DND-41 (cell line): ENCODE data around the gene EHMT1.
A peak's percentile ranks its signal among the peaks of the same experiment; 100 is the strongest.

Experiments used
- ATAC-seq: fragments of 200-7000 bp; cut with Tn5 transposase; 3 replicates; pipeline ENCODE4 v1.9.1; 2021; ENCODE audit warnings: low read depth; ENCODE audit not compliant: insufficient read depth
- DNase-seq: peaks from one replicate; pipeline ENCODE4 v3.0.0-alpha.2; 2020
- H2AFZ ChIP-seq: 2 replicates; pipeline ENCODE4 v1.6.0; 2012; ENCODE audit warnings: low read depth, low read length
- H3K27ac ChIP-seq: 2 replicates; pipeline ENCODE4 v1.5.1; 2012; ENCODE audit warnings: low read length, inconsistent platforms
- H3K27me3 ChIP-seq: fragments of 200-600 bp; sonication (generic); 2 replicates; pipeline ENCODE4 v1.6.0; 2012; ENCODE audit warnings: low read length, mild to moderate bottlenecking, inconsistent platforms; ENCODE audit not compliant: insufficient read depth, poor library complexity
- H3K36me3 ChIP-seq: 2 replicates; pipeline ENCODE4 v1.5.1; 2012; ENCODE audit warnings: low read length, inconsistent platforms; ENCODE audit not compliant: insufficient read depth
- H3K4me1 ChIP-seq: 2 replicates; pipeline ENCODE4 v1.5.1; 2012; ENCODE audit warnings: mild to moderate bottlenecking, low read length; ENCODE audit not compliant: insufficient read depth
- H3K4me2 ChIP-seq: 2 replicates; pipeline ENCODE4 v1.6.0; 2012; ENCODE audit warnings: mild to moderate bottlenecking, moderate library complexity, low read length, inconsistent platforms; ENCODE audit not compliant: insufficient read depth
- H3K4me3 ChIP-seq, 2 experiments: fragments of 200-600 bp in 1 of 2; shearing (Covaris generic) in 1 of 2; 2 replicates each; pipeline ENCODE4 v1.5.1; 2012 to 2016; ENCODE audit warnings: inconsistent platforms in 2 of 2, low read length in 2 of 2, mild to moderate bottlenecking in 2 of 2, low read depth in 1 of 2, moderate library complexity in 1 of 2
- H3K79me2 ChIP-seq: 2 replicates; pipeline ENCODE4 v1.6.0; 2012; ENCODE audit warnings: low read length, inconsistent platforms; ENCODE audit not compliant: insufficient read depth
- H3K9ac ChIP-seq: 2 replicates; pipeline ENCODE4 v1.6.0; 2012; ENCODE audit warnings: low read depth, mild to moderate bottlenecking, inconsistent platforms, low read length, moderate library complexity
- H3K9me3 ChIP-seq: 2 replicates; pipeline ENCODE4 v1.5.1; 2012; ENCODE audit warnings: low read length, moderate library complexity, mild to moderate bottlenecking, inconsistent platforms; ENCODE audit not compliant: insufficient read depth, severe bottlenecking
- H4K20me1 ChIP-seq: 2 replicates; pipeline ENCODE4 v1.6.0; 2012; ENCODE audit warnings: low read length; ENCODE audit not compliant: insufficient read depth
- EZH2 ChIP-seq: IDR thresholded peaks from 3 replicates; pipeline ENCODE4 v1.6.1; 2012; ENCODE audit warnings: borderline replicate concordance, low read depth, mild to moderate bottlenecking, moderate library complexity, low read length, inconsistent platforms; ENCODE audit not compliant: severe bottlenecking
- TF ChIP-seq, protein P1 (sequence below): IDR thresholded peaks from 2 replicates; pipeline ENCODE4 v1.5.1; 2012; ENCODE audit warnings: borderline replicate concordance, low read length, moderate library complexity, mild to moderate bottlenecking; ENCODE audit not compliant: poor library complexity, severe bottlenecking; ENCODE audit errors: extremely low read depth

The EHMT1 gene

GRCh38 chr9:137580954-137581322 is 37.9 kb upstream of the EHMT1 start:
- Histone ChIP-seq H3K79me2 (peaks cover 35% of the 10 kb centered on the region), H3K9ac (no peak overlapping the region), H3K27me3 (no peaks in the 10 kb centered on the region), H2AFZ (no peak overlapping the region), H3K36me3 (peaks cover 55% of the 10 kb centered on the region), H3K9me3 (no peaks in the 10 kb centered on the region), H3K4me3 (no peak overlapping the region), H3K27ac (no peak overlapping the region), H3K4me2 (no peak overlapping the region), H3K4me1 (peaks cover 27% of the 10 kb centered on the region), H4K20me1 (peaks cover 43% of the 10 kb centered on the region)
- no peak for DNase-seq
- TF ChIP-seq, protein P1, sequence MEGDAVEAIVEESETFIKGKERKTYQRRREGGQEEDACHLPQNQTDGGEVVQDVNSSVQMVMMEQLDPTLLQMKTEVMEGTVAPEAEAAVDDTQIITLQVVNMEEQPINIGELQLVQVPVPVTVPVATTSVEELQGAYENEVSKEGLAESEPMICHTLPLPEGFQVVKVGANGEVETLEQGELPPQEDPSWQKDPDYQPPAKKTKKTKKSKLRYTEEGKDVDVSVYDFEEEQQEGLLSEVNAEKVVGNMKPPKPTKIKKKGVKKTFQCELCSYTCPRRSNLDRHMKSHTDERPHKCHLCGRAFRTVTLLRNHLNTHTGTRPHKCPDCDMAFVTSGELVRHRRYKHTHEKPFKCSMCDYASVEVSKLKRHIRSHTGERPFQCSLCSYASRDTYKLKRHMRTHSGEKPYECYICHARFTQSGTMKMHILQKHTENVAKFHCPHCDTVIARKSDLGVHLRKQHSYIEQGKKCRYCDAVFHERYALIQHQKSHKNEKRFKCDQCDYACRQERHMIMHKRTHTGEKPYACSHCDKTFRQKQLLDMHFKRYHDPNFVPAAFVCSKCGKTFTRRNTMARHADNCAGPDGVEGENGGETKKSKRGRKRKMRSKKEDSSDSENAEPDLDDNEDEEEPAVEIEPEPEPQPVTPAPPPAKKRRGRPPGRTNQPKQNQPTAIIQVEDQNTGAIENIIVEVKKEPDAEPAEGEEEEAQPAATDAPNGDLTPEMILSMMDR, result no peak
- no peak for TF ChIP-seq EZH2
- ATAC-seq, result no peak

DNA sequence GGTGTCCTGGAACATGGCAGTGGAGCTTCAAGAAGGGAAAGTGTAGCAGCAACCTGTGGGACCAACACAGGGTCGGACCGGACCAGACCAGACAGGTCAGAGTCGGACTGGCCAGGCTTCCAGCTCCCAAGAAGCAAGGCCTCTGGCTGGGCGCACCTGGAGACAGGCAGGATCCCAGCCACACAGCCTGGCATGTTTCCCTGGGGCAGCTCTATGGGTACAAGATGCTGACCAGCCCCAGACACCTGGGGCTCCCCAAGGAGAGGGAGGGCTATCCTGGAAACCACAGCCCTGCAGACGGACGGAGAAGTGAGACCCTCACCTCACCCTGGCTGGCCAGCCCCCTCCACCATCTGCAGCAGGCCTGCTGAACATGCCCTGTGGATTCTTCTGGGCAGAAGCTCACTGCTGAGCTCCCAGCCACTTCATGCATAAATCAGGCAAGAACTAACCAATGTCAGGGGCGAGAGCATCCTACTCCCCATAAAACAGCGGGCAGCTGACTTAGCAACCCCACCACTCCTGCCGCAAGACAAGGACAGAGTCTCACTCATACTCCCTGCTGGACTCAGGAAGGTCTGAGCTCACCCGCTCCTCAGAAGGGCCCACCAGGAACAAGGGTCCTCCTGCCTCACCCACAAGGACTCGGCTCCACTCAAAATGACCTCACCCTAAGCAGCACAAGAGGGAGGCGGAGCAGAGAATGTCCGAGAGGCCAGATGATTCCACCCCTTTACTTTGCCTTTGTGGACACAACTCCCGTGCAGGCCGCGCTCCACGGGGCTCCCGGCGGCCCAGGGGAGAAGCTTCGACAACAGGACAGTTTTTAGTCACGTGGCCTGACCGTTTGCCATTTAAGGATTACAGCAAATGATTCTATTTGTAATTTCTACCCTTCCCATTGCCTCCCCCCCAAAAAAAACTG is 37.2 kb upstream of the EHMT1 start:
- Histone ChIP-seq H3K9ac (no peak overlapping the region), H4K20me1 (peaks cover 47% of the 10 kb centered on the region), H3K79me2 (peaks cover 28% of the 10 kb centered on the region), H3K4me3 (no peak overlapping the region), H2AFZ (no peak overlapping the region), H3K27me3 (no peaks in the 10 kb centered on the region), H3K4me2 (no peak overlapping the region), H3K9me3 (no peaks in the 10 kb centered on the region), H3K27ac (no peak overlapping the region), H3K36me3 (peaks cover 54% of the 10 kb centered on the region), H3K4me1 (peaks cover 20% of the 10 kb centered on the region)
- ATAC-seq (no peak), DNase-seq (no peak)
- no peak for TF ChIP-seq EZH2
- TF ChIP-seq, protein P1, result no peak

GRCh38 chr9:137582286-137582860 is 36.4 kb upstream of the EHMT1 start:
- TF ChIP-seq, protein P1, result peak; percentile 36
- no peak for TF ChIP-seq EZH2
- Histone ChIP-seq H2AFZ (no peak overlapping the region), H3K36me3 (peaks cover 59% of the 10 kb centered on the region), H4K20me1 (peaks cover 49% of the 10 kb centered on the region), H3K4me2 (no peak overlapping the region), H3K27ac (no peak overlapping the region), H3K9me3 (no peaks in the 10 kb centered on the region), H3K27me3 (no peaks in the 10 kb centered on the region), H3K79me2 (peaks cover 21% of the 10 kb centered on the region), H3K4me3 (no peak overlapping the region), H3K4me1 (peaks cover 13% of the 10 kb centered on the region), H3K9ac (no peak overlapping the region)
- no peak for DNase-seq
- ATAC-seq, result no peak
